Stimulated activated CD4-positive, alpha-beta T cell treated with anti-CD3 and anti-CD28 coated beads, Interleukin-1b, Interleukin-23, amount 100 ng/mL, for 24 hours (primary cell): ENCODE results near the gene IFT172.
"Not testable (repeated sequence)": the region's sequence is repeated elsewhere in the genome, so short reads cannot be mapped to it uniquely, and the experiment has no call there.

Experiments used
- DNase-seq, 4 experiments: peaks; one replicate each; pipeline ENCODE4 v3.0.0-alpha.2; 2020; ENCODE audit warnings: low read depth in 4 of 4, low spot score in 1 of 4

IFT172 gene

GRCh38 chr2:27489498-27490397 is at the start of gene IFT172:
Gene IFT172 (minus strand): TSS chr2:27489743. CDS start chr2:27489653, 90 bp downstream.
- DNase-seq: peak; percentile 97 to 98 (median 98)

GRCh38 chr2:27538839-27539450 is 49.4 kb upstream of the IFT172 start:
- DNase-seq: not testable (repeated sequence)

GRCh38 chr2:27537287-27537686 is 47.7 kb upstream of the IFT172 start:
- DNase-seq: no peak

- DNase-seq: no peak
Measured at GRCh38 chr2:27531983-27532382, 42.4 kb upstream of the IFT172 start.

GRCh38 chr2:27527182-27527581 is 37.6 kb upstream of the IFT172 start:
- DNase-seq: no peak

- no peak for DNase-seq
Measured at GRCh38 chr2:27522400-27522945, 32.9 kb upstream of the IFT172 start.

GRCh38 chr2:27520316-27520715 is 30.8 kb upstream of the IFT172 start:
- DNase-seq: no peak

GRCh38 chr2:27518782-27519113 is 29.2 kb upstream of the IFT172 start:
- DNase-seq: no peak

GRCh38 chr2:27518113-27518781 is 28.7 kb upstream of the IFT172 start:
- no peak for DNase-seq

GRCh38 chr2:27509326-27509725 is 19.8 kb upstream of the IFT172 start:
- no peak for DNase-seq

GRCh38 chr2:27507293-27507692 is 17.8 kb upstream of the IFT172 start:
- DNase-seq: no peak

GRCh38 chr2:27506587-27506986 is 17.0 kb upstream of the IFT172 start:
- DNase-seq: no peak

GRCh38 chr2:27502142-27502541 is 12.6 kb upstream of the IFT172 start:
- DNase-seq: no peak

- no peak for DNase-seq
Measured at GRCh38 chr2:27501042-27501441, 11.5 kb upstream of the IFT172 start.

- no peak for DNase-seq
Measured at GRCh38 chr2:27498975-27499374, 9.4 kb upstream of the IFT172 start.

- DNase-seq: no peak
Measured at GRCh38 chr2:27497288-27497627, 7.7 kb upstream of the IFT172 start.

- DNase-seq: no peak
Measured at GRCh38 chr2:27496357-27497287, 7.1 kb upstream of the IFT172 start, which contains the start of gene GCKR. Gene GCKR (plus strand): TSS chr2:27496839. CDS start chr2:27496905, 66 bp downstream.

GRCh38 chr2:27495840-27496356 is 6.4 kb upstream of the IFT172 start:
- no peak for DNase-seq

- no peak for DNase-seq
Measured at GRCh38 chr2:27494944-27495554, 5.5 kb upstream of the IFT172 start, which contains the start of gene FNDC4. Gene FNDC4 (minus strand): TSS chr2:27495200. CDS start chr2:27494679, 521 bp downstream.
